HG03520 (cell line): Measurements from ENCODE around the gene LAMA4.

Experiments used
- ATAC-seq: cut with Tn5 transposase; IDR thresholded peaks from one replicate; pipeline ENCODE4 v1.9.1; 2021; ENCODE audit warnings: mild to moderate bottlenecking, moderate library complexity; ENCODE audit not compliant: unreplicated experiment

LAMA4 gene, protein sequence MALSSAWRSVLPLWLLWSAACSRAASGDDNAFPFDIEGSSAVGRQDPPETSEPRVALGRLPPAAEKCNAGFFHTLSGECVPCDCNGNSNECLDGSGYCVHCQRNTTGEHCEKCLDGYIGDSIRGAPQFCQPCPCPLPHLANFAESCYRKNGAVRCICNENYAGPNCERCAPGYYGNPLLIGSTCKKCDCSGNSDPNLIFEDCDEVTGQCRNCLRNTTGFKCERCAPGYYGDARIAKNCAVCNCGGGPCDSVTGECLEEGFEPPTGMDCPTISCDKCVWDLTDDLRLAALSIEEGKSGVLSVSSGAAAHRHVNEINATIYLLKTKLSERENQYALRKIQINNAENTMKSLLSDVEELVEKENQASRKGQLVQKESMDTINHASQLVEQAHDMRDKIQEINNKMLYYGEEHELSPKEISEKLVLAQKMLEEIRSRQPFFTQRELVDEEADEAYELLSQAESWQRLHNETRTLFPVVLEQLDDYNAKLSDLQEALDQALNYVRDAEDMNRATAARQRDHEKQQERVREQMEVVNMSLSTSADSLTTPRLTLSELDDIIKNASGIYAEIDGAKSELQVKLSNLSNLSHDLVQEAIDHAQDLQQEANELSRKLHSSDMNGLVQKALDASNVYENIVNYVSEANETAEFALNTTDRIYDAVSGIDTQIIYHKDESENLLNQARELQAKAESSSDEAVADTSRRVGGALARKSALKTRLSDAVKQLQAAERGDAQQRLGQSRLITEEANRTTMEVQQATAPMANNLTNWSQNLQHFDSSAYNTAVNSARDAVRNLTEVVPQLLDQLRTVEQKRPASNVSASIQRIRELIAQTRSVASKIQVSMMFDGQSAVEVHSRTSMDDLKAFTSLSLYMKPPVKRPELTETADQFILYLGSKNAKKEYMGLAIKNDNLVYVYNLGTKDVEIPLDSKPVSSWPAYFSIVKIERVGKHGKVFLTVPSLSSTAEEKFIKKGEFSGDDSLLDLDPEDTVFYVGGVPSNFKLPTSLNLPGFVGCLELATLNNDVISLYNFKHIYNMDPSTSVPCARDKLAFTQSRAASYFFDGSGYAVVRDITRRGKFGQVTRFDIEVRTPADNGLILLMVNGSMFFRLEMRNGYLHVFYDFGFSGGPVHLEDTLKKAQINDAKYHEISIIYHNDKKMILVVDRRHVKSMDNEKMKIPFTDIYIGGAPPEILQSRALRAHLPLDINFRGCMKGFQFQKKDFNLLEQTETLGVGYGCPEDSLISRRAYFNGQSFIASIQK (N-terminal part only)

DNA sequence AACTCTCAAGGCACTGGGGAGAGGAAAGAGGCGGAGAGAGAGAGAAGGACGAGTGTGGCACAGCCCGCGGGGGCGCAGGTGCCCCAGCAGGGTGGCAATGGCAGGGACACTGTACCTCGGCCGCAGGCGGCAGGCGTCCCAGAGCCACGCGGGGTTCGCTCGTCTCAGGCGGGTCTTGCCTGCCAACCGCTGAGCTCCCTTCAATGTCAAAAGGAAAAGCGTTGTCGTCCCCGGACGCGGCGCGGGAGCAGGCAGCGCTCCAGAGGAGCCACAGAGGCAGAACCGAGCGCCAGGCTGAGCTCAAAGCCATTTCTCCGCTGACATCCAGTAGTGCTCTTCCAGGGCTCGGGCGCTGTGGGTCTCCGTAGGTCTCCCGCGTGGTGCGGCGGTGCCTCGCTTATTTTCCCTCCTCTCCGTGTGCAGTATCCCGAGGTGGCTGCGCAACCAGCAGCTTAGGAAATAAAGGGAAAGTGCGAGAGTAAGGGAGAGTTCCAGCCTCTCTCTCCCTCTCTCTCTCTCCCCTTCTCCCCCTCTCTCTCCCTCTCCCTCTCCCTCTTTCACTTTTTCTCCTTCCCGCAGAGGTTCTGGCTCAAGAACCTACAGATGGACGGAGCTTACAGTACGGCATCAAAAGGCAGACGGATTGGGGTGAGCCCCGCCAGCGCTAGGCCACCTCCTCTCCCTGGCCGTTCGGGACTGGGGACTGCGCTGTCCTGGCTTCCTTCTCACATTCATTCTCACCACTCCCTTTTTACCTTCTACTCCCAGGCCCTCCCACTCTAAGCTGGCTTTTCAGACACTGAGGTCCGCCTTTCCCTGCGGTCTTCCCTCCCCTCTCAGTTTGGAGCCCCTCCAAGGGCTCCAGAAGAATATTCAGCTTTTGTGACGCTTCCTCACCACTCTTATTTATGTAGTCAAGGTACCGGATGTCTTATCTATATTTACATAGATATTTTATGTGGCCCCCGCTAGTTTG is at the start of gene LAMA4:
Gene LAMA4, minus strand, starts transcription at position 727 of the 976 bp plus-strand sequence. Its CDS starts 417 bp downstream, at position 310.
- ATAC-seq, result no peak

DNA sequence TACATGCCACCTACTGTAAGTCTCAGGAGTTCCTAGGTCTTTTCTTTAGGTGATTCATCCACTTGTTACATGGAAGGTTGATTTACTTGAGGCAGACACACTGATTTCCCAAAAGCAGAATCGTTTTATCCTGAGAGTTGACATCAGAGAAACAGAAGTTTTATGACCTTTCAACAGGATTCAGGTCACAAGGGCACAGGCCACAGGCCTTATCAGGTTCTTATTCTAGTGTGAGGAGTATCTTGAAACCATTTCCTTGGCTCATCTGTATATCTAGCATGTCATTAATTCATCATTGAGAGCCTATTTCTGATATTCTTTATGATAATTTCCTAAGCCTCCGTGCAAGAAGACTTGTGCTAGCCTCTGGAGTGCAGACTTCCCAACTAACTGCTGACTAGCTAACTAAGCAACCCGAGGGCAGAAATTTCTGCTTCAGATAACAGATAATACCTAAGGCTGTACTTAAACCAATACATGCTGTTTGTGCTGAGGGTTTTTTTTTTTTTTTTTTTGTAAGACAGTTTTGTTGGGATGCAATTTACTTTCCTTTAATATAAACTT is 47.9 kb upstream of the LAMA4 start:
- no peak for ATAC-seq

DNA sequence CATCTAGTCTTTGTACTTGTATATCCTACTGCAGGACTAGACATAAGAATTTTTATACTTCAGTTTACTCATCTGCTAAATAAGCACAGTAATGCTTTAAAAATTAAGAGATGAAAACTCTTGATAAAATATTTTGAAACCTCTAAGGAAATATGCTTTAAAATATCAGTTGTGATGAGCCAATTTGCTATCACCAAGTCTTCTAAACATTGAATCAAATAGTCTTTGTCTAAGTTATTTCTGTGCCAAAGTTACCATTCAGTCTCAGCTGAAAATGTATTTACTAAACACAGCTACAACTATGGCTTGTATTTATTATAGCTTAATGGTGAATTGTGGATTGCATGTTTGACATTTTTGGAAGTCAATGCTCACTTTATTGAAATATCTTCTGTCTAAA is 46.5 kb upstream of the LAMA4 start:
- no peak for ATAC-seq

DNA sequence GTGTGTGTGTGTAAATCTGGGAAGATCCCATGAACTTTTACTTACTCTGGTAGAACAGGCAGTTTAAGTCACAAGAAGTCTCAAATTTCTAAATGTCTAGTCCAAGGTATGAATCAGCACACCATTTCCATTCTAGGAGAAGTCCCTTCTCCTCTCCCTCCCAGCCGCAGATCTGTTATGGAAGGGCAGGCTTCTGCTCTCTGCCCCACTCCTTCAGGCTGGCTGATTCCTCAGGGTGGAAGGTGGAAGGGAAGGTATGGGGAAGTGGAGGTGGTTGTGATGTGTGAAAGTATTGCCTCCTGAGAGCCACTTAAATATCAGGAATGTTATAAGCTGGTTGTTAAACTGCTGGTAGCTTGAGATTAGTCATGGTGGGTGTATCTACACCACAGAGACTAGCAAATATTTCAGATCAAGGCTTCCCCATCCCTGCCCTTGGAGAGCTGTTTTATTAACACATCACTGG is 44.5 kb upstream of the LAMA4 start:
- ATAC-seq, result no peak

DNA sequence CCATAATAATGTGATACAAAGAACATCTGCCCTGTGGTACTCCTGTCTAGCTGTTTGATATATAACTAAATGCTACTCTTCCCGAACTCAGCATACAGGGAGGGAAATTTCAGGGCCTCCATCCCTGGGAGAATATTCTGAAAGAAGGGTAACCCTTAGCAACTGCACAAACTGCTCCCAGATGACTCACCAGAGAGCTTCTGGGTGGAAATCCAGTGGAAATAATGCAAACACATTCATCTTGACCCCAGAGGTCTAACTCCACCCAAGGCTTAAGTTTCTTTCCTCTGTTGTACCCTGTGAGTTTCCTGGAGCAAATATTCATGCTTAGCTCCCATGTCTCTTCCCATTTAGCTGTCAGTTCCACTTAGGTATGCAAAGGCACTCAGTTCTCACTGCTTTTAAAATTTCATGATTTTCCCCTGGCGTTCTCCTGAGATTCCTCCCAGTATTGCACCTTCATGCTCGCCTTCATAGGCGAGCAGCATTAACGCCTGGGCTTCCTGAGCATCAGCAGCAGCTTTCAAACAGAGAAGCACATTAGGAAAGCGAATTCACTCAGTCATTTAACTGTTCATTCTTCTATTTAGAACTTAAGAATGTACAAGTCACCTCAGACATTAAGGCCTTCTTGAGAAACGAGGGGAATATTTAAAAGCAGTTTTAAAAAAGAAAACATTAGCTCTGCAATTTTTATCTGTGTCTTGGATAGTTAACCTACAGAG is 43.8 kb upstream of the LAMA4 start:
- ATAC-seq, result no peak

DNA sequence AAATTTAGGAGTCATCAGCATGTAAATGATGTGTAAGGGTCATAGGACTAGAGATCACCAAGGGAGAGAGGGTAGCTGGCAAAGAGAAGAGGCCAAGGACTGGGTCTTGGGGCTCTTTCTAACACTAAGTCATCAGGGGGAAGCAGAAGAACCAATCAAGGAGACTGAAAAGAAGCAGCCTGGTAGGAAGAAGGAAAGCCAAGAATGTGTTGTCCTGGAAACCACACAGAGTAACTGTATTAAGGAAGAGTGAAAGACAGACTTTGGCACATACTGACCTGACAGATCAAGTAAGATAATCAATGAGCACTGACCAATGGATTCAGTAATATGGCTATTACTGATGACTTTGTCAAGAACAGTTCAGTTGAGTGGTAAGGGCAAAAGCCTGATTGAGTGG is 42.3 kb upstream of the LAMA4 start:
- no peak for ATAC-seq

DNA sequence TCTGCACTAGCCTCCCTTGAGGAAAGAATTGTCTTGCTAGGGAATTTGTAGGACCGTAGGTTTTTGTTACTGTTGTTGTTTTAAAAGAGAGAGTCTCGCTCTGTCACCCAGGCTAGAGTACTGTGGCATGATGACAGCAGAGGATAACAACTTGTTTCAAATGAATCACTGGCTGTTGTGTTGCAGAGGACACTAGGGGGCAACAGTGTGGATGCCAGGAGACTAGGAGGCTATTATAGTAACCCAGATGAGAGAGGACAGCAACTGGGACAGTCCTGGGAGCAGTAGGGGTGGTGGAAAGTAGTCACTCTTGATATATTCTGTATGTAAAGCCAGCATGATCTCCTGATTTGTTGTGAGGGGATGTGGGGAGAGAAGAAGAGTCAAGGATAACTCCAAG is 41.8 kb upstream of the LAMA4 start:
- peak; percentile 64 for ATAC-seq

DNA sequence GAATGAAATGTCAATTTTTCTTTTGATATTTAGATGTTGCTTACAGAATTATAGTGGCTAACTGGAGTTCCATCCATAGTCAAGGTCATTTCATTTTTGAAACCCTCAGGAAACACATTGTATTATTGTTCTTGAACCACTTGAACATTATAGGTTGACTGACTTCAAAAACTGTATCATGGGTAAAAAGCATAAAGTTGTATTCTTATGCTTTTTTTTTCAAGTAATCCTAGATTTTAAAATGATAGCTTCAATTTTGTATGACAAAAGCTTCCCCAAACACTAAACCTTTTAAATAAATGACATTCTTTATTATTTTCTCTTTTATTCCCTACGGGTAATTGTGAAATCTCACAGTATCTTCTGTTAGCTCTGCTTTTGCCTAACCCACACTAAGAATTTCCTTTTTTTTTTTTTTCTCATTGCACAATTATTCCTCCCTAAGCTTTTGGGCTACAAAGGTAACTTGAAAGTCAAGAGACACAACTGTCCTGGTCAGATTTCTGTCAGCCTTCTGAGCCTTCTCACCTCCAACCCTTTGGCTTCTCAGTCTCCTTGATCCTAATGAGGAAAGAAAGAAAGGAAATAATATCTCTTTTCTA is 36.9 kb upstream of the LAMA4 start:
- ATAC-seq, result no peak

DNA sequence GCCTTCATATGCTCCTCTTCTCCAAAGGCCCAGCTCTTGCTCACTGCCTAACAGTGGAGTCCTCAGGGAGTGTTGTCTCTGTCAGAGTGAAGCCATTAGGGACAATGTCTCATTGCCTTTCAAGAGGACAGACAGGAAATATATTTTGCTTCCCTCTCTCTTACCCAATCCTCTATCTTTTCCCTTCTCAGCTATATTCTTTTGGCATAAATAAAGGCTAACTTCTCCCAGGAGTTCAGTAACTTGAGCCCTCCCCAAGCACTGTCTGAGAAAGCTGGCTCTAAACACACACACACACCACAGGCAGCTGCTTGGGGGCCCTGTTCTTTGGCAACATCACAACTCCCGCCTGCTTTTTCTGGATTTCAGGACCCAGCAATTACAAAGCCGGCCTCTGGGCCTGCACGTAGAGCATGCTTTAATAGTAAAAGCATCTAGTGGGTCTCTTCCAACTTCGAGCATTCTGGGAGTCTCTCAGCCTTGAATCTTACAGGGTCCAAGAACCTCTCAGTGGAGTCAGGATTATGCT is 34.7 kb upstream of the LAMA4 start:
- no peak for ATAC-seq

DNA sequence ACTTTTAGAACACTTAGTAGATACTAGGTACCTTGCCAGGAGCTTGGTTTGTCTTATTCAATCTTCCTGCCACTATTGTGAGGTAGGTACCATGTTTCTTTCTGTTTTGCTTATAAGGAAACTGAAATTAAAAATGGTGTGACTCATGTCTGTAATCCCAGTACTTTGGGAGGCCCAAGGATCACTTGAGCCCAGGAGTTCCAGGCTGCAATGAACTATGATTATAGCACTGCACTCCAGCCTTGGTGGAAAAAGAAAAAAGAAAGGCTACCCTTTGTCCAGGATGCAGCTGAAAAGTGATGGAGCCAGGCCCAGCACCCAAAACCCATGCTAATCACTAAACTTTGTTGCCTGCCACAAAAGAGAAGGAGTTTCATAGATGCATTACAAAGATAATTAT is 34.1 kb upstream of the LAMA4 start:
- ATAC-seq, result no peak

DNA sequence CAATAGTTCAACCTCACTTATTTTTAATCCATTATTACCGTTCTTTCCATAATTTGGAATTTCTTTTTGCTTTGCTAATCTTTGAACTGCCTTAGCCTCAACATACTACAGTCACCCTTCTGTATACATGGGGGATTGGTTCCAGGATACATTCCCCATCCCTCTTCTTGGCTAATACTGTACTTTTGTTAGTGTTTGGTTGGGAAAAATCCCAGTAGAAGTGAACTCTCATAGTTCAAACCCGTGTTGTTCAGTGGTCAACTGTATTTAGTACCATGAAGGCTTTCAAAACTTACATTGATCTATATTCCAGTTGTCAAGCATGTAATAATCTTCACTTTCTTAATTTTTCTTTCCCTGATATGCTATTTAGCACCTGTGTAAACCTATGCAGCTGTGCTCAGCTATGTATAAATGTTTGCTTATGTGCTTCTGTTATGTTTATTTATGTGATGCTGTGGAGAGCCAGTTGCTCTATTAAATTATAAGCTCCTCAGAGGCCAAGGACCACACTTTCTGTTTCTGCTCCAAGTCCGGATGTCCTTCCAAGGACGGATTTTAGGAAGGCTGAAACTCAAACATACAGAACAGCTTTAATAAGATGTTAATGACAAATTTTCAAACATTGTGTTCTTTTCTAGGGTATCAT is 33.3 kb upstream of the LAMA4 start:
- ATAC-seq, result no peak

DNA sequence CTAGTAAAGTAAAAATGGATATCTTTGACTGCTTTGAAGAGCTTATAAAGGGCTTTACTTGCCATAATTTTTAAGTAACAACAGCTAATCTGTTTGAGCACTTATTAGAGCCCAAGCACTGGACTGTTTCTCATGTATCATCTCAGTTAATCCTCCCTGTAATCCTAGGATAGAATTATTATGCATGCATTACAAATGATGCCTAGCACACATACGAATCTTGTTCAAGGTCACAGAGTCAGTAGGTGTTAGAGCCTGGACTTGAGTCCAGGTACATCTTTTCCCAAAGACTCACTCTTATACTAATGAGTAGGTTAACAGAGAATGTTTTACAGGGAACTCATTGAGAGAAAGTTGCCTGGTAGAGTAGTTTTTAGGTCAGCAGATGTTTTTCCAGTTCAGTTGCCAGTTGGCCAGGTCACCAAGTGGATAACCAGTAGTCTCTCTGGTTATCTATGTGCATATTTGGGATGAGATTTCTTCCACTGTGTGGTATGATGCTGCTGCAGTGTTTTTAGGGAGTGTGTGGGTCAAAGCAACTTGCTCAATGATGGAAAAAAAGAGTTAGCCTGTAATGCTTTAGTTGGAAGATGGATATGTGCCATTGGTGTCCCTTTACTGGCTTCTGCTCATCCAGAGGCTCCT is 32.3 kb upstream of the LAMA4 start:
- no peak for ATAC-seq

DNA sequence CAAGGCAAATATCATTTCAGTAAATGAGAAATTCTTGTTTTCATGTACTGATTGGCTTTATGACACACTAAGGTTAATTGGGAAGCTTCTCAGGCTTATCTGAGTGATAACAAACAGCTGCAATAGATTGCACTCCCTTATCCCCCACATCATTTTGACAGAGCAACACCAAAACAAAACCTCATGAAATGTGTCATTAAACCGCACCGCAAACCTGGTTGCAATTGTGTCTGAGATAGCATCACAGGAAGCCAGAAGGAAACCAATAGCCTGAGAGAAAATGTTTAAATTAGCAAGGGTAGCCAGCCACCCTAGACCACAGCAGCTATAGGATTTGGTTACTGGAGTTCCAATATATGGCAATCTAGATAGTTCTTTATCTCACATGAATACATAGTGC is 31.6 kb upstream of the LAMA4 start:
- ATAC-seq, result peak; percentile 91

DNA sequence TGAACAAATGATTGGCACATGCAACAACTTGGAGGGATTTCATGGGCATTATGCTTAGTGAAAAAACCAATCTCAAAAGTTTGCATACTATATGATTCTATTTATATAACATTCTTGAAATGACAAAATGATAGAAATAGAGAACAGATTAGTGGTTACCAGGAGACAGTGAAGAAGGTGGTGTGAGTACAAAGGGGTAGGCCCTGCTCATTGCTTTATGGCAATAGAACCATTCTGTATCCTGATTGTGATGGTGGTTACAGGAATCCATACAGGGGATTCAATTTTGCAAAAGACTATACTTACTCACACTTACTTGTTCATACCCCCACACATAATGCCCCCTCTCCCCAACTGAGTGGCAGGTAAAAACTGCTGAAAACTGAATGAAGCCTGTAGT is 30.2 kb upstream of the LAMA4 start:
- no peak for ATAC-seq

DNA sequence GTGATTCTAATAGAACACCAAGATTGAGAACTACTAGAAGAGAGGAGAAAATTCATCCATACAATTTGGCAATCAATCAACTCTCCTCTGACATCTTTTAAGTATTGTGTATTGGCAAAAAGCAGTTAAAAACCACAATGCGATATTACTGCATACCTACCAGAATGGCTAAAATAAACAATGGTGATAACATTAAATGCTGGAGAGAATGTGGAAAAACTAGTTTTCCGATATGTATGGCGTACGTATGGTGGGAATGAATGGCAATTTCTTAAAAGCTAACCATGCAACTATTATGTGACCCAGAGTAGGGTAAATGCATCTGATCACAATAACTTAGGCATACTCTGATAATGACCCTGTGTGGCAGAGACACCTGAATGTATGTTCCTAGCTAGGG is 29.3 kb upstream of the LAMA4 start:
- no peak for ATAC-seq

DNA sequence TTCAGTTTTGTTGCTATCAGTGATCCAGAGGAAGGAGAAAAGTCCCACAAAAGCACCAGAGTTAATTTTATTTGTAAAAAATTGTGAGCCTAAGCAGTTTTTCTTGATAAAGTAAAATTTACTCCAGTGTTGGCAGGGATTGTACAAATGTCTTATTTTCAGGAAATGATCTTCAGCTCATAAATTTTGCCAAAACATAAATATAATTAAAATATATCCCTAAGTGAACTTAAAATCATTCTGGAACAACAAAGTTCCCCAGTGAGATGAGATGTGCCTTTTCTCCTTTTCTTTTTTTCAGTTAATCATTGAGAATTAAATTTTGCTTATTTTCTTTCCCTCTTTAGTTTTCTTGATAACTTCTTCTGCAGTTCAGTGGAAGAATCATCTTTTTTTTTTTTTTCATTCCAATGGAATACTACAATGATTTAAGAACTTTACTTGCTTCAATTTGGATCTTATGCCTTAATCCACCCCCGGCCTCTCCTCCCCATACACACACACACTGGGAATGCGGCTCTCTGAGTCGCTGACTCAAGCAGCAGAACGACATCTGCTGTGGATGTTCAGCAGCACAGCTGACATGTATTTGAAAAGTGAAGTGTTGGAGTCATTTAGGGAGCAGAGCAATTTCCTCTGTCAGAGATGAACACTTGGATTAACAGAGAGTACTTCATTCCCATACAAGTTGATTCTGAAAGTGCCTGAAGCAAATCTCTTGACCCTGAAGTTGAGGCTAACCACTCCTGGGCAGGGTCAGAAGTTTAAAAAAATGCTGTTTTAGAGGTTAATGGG is 27.7 kb upstream of the LAMA4 start:
- no peak for ATAC-seq
